ENCODE measurements around the gene PIK3R1.

DNA sequence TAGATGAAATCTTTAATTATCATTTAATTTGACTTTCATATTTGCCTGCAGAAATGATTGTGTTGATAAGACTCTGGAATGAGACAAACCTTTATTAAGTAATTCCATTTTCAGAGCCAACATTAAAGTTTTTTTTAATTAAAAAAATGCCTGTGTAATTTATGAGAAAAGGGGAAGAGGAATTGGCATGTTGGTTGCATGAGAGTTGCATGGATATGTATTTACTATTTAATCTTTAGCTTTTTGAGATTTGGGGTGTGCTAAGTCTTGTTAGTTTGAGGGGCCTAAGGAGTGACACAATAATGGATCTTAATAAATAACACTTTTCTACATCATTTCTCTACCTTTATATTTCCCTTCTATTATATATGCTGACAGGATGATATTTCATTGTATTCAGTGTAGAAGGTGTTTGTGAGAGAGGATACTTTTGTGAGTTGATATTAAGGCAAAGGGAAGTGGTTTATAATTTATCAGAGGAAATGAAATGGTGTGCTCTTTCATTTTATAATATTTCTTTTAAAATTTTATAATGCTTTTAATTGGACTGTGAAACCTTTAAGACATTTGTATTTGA is 54.9 kb downstream of the PIK3R1 start:
- TF ChIP-seq EZH2 (IDR thresholded peaks at IDR 0.05; ENCODE audit: borderline replicate concordance, low read depth, low read length, severe bottlenecking): no peak
- TF ChIP-seq, protein P1, sequence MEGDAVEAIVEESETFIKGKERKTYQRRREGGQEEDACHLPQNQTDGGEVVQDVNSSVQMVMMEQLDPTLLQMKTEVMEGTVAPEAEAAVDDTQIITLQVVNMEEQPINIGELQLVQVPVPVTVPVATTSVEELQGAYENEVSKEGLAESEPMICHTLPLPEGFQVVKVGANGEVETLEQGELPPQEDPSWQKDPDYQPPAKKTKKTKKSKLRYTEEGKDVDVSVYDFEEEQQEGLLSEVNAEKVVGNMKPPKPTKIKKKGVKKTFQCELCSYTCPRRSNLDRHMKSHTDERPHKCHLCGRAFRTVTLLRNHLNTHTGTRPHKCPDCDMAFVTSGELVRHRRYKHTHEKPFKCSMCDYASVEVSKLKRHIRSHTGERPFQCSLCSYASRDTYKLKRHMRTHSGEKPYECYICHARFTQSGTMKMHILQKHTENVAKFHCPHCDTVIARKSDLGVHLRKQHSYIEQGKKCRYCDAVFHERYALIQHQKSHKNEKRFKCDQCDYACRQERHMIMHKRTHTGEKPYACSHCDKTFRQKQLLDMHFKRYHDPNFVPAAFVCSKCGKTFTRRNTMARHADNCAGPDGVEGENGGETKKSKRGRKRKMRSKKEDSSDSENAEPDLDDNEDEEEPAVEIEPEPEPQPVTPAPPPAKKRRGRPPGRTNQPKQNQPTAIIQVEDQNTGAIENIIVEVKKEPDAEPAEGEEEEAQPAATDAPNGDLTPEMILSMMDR (IDR thresholded peaks at IDR 0.05; ENCODE audit: borderline replicate concordance, extremely low read depth, low read length, poor library complexity, severe bottlenecking): no peak
